Limb (tissue), 2 donors: ENCODE measurements around the gene CLTRN.
"Not testable (repeated sequence)": the region's sequence is repeated elsewhere in the genome, so short reads cannot be mapped to it uniquely, and the experiment has no call there.

Source experiments
- DNase-seq, 2 donors: peaks; one replicate each; pipeline ENCODE4 v3.0.0-alpha.2; 2016; ENCODE audit errors: extremely low spot score in 2 of 2

Gene CLTRN, protein sequence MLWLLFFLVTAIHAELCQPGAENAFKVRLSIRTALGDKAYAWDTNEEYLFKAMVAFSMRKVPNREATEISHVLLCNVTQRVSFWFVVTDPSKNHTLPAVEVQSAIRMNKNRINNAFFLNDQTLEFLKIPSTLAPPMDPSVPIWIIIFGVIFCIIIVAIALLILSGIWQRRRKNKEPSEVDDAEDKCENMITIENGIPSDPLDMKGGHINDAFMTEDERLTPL

DNA sequence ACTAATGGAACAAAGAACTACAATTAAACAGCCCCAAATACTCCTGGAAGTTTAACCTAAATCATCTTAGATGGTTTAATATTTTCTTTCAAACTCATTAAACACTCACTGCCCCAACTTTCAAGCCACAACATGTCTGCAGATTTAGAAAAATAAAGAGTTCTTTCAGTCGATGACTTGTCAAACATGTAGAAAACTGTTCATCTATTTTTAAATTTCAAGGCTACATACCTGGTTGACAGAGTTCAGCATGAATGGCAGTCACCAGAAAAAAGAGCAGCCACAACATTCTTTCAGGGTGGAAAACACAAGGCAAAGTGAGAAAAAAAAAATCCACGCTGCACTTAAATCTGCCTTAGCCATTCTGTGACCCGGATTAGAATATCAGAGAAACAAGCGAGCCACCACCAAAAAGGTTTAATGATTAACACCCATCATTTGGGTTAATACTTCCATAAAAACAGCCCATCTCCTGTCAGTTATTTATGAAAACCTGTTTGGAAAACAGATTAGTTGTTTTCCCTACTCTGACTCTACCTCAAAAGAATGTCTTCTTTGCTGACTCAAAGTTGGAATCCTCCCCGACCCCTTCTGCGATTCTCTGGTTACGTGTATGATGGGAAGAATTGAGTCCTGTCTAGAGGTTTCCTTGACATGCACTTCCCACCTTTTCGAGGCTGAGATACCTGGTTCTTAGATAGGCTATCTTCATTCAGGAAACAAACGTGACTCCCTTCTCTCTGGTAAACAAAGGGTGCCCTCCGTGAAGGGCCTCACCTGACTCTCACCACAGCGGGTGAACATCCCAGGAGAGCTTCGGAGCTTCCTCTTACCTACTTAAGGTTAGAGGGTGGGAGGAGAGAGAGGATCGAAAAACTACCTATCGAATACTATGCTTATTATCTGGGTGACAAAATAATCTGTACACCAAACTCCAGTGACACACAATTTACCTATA is at the start of gene CLTRN:
TSS of gene CLTRN (minus strand) at position 319 of the 958 bp plus-strand sequence. CDS start at position 289, 30 bp downstream.
- no peak for DNase-seq

DNA sequence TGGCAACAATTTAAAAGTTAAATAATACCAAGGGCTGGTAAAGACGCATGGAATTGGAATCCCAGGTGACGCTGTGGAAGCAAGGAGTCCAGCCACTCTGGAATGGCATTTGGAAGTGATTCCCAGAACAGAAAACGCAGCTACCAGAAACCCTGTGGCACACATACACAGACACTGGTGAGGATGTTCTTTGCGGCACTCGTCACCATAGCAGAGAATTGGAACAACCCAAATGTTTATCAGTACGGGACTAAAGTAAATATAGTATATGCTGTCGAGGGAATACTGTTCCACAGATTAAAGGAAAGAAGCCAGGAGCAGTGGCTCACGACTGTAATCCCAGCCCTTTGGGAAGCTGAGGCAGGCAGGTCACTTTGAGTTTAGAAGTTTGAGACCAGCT is 39.7 kb upstream of the CLTRN start:
- DNase-seq = not testable (repeated sequence)

DNA sequence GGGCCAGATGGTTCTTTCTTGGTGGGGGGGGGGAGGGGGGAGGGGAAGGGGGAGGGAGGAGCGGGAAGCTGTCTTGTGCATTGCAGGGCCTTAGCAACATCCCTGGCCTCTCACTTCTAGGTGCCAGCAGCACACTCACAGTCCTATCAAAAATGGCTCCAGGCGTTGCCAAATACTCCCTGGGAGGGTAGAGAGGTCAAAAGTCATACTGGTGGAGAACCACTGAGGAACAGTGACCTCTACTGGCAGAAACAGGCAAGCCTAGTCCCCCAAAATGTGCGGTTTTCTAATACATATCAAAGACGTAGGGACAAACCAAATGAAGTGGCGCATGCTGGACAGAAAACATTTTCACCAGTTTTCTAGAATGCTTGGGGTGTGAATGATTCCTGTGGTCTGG is 39.2 kb upstream of the CLTRN start:
- not testable (repeated sequence) for DNase-seq

DNA sequence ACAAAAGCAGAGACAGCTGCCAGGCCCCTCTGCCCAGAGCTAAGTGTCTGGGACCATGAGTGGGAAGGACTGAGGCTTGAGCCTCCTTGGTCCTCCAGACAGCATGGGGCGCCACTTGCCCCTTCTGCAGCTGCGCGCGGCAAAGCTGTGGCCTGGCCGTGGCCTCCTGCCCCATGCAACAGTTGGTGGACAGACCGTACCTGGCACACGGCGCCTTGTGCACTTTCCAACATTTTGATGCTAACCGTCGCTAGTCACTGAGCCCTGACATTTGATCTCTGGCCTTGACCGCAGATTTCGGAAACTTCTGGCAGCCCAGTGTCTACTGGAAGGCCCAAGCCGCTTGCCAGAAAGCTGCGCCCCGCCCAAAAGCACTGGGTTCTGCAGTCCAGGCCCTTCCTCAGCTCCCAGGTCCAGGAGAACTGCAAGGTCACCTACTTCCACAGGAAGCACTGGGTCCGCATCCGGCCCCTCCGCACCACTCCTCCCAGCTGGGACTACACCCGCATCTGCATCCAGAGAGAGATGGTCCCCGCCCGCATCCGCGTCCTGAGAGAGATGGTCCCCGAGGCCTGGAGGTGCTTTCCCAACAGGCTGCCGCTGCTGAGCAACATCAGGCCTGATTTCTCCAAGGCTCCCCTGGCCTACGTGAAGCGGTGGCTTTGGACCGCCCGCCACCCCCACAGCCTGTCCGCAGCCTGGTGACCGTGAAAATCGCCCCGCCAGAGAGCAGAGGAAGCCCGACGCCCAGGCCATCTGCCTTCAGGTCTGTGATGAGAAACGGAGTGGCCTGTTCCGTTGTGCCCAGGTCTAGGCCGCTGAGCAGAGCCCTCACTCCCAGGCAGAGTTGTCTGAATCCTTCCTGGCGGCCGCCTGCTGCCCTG is 38.1 kb upstream of the CLTRN start:
- no peak for DNase-seq

DNA sequence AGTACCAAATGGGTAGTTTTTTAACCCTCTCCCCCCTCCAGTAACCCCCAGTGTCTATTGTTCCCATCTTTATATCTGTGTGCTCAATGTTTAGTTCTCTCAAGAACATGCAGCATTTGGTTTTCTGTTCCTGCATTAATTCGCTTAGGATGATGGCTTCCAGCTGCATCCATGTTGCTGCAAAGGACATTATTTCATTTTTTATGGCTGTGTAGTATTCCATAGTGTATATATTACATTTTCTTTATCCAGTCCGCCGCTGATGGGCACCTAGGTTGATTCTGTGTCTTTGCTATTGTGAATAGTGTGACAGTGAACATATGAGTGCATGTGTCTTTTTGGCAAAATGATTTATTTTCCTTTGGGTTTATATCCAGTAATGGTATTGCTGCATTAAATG is 31.9 kb upstream of the CLTRN start:
- DNase-seq = no peak

DNA sequence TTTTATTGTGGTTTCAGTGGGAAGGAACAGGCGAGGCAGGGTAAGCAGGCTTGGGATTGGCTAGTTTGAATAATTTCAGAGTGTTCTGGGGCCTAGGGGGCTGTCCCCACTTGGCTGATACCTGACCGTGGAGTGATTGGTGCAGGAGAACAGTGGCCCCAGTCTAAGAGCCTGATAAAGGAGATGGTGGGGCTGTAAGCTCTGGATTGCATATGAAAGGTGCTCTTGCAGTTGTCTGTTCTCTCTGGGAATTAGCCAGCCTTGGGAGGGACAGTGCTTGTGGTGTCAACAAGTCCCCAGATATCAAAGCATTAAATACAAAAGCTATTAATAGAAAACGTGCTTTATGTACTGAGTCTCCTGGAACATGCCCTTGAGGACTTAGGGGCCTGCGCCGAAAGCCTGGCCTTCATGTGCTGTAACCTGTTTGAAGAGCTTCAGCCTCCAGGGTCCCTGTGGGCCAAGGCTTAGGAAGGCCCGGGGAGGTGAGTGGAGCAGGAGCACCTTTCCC is 30.4 kb upstream of the CLTRN start:
- DNase-seq = no peak

DNA sequence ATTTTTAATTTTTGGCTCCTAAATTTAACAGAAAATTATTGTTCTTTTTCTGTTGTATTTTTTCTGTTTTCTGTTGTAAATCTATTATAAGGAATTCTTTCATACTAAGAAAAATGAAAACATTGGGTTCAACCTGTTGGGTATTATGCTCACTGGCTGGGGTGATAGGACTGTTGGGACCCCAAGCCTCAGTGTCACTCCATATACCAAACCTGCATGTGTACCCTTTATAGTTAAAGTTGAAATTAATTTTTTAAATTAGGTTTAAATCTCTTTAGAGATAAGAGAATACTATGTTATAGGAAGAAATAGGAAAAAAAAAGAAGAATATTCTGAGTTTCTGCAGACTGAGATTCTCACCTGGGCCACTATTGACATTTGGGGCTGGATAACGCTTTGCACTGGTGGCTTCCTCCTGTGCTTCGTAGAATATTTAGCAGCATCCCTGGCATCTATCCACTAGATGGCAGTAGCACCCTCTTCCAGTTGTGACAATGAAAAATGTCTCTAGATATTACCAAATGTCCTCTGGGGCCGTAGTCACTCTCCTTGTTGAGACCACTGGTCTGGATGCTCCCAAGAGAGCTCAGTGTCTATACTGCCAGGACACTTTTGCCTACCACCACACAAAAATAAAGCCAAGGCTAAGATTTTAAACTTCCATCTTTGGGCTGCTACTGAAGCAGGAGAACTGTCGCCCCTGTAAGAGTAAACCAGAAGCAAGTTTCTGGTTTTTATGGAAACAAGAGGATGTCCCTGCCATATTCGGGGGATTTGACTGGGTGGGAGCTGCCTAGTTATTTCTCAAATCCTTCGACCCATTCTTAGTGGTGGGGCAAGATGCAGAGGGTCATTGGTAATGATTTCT is 22.4 kb upstream of the CLTRN start:
- peak; percentile 30 to 42 for DNase-seq

DNA sequence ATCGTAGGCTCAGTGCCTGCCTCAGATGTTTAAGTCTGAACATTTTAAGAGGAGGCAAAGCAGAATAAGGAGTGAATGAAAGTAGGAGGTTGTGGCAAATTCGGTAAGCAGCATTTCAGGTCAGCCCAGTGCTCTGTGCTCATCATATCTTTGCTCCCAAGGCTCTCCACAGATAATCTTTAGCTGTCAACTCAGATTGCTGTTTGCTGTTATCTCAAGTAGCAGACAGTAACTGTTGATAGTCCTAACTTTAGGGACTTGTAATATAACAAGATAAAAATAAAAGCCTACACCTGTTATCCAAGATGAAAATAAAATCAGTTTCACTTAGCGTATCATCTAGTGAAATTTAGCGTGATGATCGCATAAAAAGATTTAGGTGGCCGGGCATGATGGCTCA is 18.6 kb upstream of the CLTRN start:
- DNase-seq = no peak

DNA sequence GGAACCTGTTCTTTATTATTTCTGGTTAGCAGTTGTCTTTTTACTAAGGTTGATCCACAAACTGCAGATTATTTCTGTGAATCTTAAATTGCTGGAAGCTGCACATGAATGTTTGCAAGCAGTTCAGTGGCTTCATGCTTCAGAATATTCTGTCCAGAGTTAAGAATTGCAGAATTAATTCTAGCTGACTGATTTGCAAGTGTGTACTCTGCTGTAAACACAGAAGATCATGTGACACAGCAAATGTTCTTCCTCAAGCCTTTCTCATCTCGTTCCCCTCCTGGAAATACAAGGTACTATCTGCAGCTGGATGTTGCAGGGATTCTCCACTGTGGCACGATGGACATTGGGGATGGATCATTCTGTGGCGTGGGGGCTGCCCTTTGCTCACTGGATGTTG is 16.8 kb upstream of the CLTRN start:
- no peak for DNase-seq

DNA sequence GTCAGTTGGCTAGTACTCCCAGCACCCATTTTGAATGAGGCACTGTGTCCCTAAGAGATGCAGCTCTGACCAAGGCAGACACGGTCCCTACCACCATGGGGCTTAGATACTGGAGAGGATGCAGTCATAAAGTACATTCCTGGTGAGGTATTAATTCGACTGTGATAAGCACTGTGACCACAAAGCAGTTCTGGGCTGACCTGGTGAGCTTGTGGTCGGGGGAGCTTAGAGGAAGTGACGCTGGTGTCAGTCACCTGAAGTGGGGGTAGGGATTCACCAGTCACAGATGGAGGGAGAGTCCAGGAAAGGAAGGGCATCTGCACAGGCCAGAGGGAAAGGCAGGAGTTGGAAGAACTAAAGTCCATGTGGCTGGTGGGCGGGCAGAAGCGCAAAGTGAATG is 15.8 kb upstream of the CLTRN start:
- DNase-seq = no peak

DNA sequence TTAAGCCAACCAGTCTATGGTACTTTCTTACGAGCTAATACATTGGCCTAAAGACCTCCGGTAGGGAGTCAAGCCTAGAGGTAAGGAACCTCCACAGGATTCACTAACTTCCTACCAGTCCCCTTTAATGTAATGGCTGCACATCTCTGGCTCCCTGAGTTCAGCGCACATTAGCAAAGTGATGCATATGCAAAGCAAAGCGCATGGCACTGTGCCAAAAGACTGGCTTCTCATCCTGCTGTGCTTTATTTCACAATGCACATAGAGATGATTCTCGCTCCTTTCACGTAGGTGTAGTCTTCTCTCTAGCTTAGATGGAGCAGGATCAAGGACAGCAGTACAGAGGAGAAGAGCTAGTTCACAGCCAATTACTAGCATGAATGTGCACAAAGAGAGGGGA is 14.6 kb upstream of the CLTRN start:
- no peak for DNase-seq

DNA sequence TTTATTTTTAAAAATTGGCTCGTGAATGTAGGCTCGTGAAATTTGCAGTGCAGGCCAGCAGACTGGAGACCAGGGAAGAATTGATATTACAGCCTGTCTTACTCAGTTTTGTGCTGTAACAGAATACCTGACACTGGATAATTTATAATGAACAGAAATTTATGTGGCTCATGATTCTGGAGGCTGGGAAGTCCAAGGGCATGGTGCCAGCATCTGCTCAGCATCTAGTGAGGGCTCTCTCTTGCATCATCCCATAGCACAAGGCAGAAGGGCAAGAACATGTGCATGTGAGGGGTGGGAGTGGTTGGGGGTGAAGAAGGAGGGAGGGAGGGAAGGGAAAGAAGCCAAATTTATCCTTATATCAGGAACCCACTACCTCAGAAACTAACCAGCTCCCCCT is 13.7 kb upstream of the CLTRN start:
- no peak for DNase-seq

DNA sequence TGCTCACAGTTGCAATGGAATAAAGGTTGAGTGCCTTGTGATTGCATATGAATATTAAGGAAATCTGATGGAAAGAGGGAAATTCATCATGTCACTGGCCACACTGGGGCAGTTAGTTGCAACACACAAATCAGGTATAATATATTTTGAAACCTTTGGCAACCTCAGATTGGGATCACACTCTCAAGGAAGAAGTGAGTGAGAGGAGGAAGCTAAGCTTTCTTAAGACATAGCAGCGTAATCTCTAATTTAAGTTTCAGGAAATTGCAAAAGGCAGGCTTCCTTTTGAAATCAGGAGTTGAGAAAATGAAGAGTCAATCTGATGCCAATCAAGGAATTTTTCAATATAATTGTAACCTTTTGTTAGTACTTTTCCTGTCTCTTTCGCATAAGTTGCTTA is 12.3 kb upstream of the CLTRN start:
- DNase-seq = no peak

DNA sequence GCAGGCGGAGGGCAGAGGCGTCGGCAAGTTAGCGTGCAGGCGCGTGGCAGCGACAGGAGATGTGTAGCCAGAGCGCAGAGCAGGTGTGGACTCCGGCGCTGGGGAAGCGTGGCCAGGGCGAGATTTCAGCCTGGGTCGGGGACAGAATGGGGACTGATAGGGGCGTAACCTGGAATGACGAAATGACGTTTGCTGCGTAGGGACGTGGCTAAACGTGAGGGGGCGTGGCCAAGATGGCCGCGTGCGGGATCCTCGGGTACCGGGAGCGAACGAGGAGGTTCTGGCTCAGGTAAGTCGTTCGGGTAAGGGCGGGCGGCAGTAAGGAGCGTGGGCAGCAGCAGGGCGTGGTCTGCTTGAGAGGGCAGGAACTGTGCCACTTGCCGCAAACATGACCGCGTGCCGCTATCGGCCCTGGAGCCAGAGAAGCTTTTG is 10.9 kb upstream of the CLTRN start:
- peak in 1 of 2 donors; percentile 66 for DNase-seq

DNA sequence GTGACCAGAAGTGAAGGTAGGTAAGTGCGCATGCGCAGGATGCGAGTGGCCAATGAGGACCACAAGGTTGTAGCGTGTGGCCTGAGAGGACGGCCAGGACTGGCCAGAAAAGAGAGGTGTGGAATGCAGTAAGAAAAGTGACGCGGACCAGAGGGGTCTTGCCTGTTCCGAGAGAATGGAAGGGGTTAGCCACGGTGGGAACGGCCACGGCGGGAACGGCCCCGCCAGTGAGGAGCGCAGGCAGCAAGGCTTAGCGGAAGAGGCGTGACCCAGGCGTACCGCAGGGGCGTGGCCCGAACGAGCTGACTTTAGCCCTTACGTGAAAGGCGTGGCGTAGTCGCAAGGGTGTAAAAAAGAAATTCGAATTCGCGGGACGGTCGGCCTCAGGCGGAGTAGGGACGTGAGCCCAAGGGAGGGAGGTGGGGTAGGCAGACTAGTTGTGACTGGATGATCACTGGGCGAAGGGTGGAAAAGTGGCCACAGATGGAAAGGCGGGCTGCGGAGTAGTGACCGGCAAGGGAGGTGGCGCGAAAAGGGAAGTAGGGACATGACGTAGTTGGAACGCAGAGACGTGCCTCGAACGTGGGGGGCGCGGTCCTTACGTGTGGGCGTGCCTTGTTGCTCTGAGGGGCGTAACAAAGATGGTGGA is 10.4 kb upstream of the CLTRN start:
- peak; percentile 89 for DNase-seq

DNA sequence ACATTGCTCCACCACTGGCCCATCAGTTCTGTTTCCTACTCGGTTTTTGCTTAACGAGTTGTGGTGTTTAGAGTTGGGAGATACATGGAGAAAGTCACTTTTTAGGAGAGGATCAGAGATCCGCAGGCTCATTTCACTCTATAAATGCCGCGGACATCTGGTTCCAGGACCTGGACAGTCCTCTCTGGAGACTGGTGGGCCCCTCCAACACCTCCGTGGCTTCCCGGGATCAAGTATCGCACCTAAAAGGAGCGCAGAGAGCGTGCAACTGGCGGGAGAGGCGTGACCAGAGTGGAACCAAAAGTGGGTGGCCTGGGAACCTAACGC is 9.9 kb upstream of the CLTRN start:
- DNase-seq = no peak

DNA sequence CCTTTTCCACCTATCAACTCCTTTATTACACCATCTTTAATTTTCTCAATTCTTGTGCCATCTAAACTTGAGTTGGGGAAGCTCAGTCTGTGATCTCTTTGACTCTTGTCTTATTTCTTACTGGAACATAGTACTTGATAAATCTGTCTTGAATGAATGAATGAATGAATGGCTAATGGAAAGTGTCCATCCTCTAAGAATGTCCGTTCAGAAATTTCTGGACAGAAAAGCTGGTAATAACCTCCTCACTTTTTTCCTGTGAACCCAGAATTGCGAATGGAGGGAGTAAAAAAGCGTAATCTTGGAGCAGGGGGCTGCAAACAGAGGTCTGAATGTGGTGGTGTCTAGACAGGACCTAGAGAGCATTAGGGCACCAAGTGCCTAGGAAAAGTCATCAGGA is 9.4 kb upstream of the CLTRN start:
- DNase-seq = no peak

DNA sequence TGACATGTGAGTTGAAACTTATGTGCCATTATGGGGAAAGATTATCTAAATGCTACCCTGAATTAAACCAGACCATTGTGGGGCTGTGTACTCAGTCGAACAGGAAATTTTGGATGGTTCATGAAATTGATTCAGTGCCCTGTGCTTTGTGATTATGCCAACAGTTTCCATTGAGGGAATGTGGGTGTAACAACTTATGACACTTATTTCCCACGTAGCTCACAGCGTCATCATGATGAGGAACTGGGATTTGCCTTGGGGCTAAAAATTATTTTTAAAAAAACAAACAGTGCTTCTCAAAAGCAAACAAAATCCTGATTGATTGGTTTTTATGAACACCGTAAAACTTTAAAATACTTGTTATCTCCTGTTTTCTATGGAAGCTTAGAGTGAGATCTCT is 8.3 kb upstream of the CLTRN start:
- no peak for DNase-seq

DNA sequence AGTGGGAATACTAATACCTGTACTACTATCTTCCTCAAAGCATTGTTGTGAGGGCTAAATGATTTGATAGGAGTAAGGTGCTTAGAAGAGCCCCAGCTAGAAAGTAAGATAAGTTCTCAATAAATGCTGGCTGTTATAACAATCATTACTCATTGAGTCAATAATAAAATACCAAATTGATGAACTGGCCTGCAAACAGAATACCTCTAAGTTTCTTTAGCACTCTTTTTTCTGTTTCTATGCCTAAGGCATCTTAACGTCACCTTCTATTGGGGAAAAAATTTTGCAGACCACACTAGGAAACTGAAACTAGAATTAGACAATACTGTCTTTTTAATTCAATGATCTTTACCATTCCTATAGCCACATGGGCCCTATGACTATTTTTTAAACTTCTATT is 1.2 kb downstream of the CLTRN start:
- DNase-seq = no peak

DNA sequence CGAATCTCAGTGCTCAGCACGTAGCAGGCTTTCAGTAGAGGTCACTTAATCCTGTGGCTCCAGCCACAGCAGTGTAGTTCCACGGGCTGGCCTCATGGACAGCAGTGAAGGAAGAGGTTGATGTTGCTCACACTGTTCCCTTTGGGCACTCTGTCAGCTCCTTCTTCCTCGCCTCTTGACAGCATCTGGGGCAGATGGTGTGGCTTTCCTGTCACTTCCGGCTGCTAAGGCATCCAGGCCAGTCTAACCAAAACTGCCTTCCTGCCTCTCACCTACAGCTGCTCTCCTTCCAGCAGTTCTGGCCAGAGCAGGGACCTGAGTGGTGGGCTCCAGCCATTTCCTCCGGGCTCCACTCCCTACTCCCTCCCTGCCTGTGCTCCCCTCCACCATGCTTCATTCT is 9.8 kb downstream of the CLTRN start:
- DNase-seq = not testable (repeated sequence)
